Gastroesophageal sphincter (tissue), 4 donors: ENCODE results near the gene COBLL1. TPM values are rescaled to one million over a fixed set of nuclear protein-coding genes. Genes with fewer than 3 reads are reported as not detected.

Experiments
- ATAC-seq: fragments of 150-250 bp; one replicate; pipeline ENCODE4 v1.9.1; 2016; ENCODE audit warnings: mild to moderate bottlenecking, moderate library complexity
- H3K27ac ChIP-seq, 4 donors: fragments of 200-600 bp; sonication (generic) in 3 of 4; 1 replicate in 3 of 4; 2 replicates in 1 of 4; pipeline ENCODE4 v1.5.1; 2016 to 2019
- H3K27me3 ChIP-seq: fragments of 200-600 bp; sonication (generic); one replicate; pipeline ENCODE4 v1.5.1; 2019
- H3K36me3 ChIP-seq, 2 donors: fragments of 200-600 bp; sonication (generic); one replicate each; pipeline ENCODE4 v1.5.1; 2019; ENCODE audit warnings: control low read depth in 1 of 2
- H3K4me1 ChIP-seq, 3 donors: fragments of 200-600 bp; sonication (generic); 1 replicate in 2 of 3; 2 replicates in 1 of 3; pipeline ENCODE4 v1.5.1; 2016 to 2019; ENCODE audit warnings: control low read depth in 2 of 3
- H3K4me3 ChIP-seq, 2 donors: fragments of 200-600 bp; sonication (generic); one replicate each; pipeline ENCODE4 v1.5.1; 2019; ENCODE audit warnings: mild to moderate bottlenecking in 1 of 2, moderate library complexity in 1 of 2
- H3K9me3 ChIP-seq, 3 donors: fragments of 200-600 bp; sonication (generic); one replicate each; pipeline ENCODE4 v1.5.1; 2017 to 2019; ENCODE audit warnings: control low read depth in 2 of 3
- EP300 ChIP-seq: sonication (generic); formaldehyde crosslinking; IDR thresholded peaks from one replicate; pipeline ENCODE4 v1.6.1; 2017; ENCODE audit warnings: antibody characterized with exemption, mild to moderate bottlenecking
- POLR2A ChIP-seq, 2 donors: fragments of 450-650 bp; IDR thresholded peaks; one replicate each; pipeline ENCODE4 v1.6.1; 2017; ENCODE audit warnings: antibody characterized with exemption in 2 of 2, mild to moderate bottlenecking in 2 of 2, moderate library complexity in 1 of 2
- POLR2AphosphoS5 ChIP-seq: sonication (generic); formaldehyde crosslinking; IDR thresholded peaks from one replicate; pipeline ENCODE4 v1.6.1; 2017; ENCODE audit warnings: antibody characterized with exemption
- WGBS, 2 donors: methylation state at CpG; one replicate each; pipeline ENCODE4 v1.1.5; 2018; ENCODE audit warnings: low coverage in 1 of 2; 5-methylcytosine and 5-hydroxymethylcytosine counted together
- total RNA-seq, 4 donors: library from RNA; depleted of rRNA; stranded (reverse); fragments of >200 nt; gene quantifications; one replicate each; pipeline ENCODE4 v1.1.0, GENCODE V29; 2016
- TF ChIP-seq, protein P1 (sequence below), 4 experiments: fragments of 200-600 bp in 2 of 4; fragments of 450-650 bp in 2 of 4; sonication (generic) in 1 of 4; IDR thresholded peaks; one replicate each; pipeline ENCODE4 v1.5.1; 2017 to 2019; ENCODE audit warnings: antibody characterized with exemption in 4 of 4, mild to moderate bottlenecking in 2 of 4, moderate library complexity in 2 of 4

Gene COBLL1
- total RNA-seq, 4 donors from 2014 or later = 25.7 to 71.6 (median 56.6) TPM

DNA sequence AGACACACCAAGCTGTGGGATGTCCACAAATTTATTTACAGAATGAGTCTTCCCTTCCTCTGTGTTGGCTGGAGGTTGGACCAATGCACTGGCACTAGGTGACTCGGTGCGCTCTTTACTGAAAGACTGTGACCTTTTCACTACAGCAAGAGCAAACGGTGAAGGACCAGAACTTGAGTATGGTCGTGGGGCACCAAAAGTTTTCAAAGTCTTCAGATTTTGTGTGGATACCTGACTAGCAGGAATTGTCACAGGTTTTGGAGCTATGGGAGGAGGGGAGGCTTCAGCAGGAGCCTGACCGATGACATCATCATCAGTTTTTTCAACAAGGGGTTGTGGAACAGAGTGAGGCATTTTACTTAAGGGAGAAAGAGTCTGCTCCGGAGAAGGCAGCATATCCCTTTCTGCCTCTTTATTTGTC, 147.3 kb downstream of the COBLL1 start:
- 74 to 90% methylated on average over 2 to 3 of the region's 6 CpGs for WGBS, 2 donors
- Histone ChIP-seq H3K27ac (peak overlapping the region in 3 of 4 donors; percentile 52 to 65 (median 57)), H3K4me1 (peaks cover 0 to 47% (median 8%) of the 10 kb centered on the region in 3 donors)

DNA sequence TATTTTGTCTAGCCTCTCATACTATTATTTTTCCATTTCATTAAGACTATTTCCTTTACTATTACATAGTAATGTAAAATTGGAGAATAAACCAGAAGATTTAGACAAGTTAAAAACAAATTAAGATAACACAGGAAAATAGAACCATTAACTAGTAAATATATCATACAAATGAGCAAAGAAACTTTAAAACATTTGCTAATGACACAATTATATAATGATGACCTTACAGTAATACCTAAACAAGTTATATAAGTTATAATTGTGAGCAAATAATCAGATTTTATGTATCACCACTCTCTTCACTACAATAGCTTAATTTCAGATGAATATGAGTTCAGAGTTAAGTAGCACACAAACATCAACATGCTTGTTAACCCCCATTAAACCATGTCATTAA, 147.8 kb downstream of the COBLL1 start:
- Histone ChIP-seq H3K27ac (peak overlapping the region in 3 of 4 donors; percentile 52 to 65 (median 57)), H3K27me3 (no peaks in the 10 kb centered on the region), H3K4me3 (no peak overlapping the region), H3K9me3 (no peaks in the 10 kb centered on the region), H3K4me1 (peaks cover 0 to 50% (median 8%) of the 10 kb centered on the region in 3 donors), H3K36me3 (peaks cover 0 to 38% of the 10 kb centered on the region in 2 donors)
- no peak for ATAC-seq
- TF ChIP-seq, protein P1, sequence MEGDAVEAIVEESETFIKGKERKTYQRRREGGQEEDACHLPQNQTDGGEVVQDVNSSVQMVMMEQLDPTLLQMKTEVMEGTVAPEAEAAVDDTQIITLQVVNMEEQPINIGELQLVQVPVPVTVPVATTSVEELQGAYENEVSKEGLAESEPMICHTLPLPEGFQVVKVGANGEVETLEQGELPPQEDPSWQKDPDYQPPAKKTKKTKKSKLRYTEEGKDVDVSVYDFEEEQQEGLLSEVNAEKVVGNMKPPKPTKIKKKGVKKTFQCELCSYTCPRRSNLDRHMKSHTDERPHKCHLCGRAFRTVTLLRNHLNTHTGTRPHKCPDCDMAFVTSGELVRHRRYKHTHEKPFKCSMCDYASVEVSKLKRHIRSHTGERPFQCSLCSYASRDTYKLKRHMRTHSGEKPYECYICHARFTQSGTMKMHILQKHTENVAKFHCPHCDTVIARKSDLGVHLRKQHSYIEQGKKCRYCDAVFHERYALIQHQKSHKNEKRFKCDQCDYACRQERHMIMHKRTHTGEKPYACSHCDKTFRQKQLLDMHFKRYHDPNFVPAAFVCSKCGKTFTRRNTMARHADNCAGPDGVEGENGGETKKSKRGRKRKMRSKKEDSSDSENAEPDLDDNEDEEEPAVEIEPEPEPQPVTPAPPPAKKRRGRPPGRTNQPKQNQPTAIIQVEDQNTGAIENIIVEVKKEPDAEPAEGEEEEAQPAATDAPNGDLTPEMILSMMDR (IDR thresholded peaks at IDR 0.05) = no peak
- TF ChIP-seq EP300 (no peak), POLR2AphosphoS5 (no peak), POLR2A (IDR thresholded peaks at IDR 0.05) (no peak)

More for the DNA sequence above, 147.3 kb downstream of the COBLL1 start:
- Histone ChIP-seq H3K36me3 (peaks cover 0 to 43% of the 10 kb centered on the region in 2 donors), H3K27me3 (no peaks in the 10 kb centered on the region), H3K4me3 (no peak overlapping the region), H3K9me3 (no peaks in the 10 kb centered on the region)
- ATAC-seq = no peak
- no peak for TF ChIP-seq POLR2AphosphoS5
- no peak for TF ChIP-seq EP300
- TF ChIP-seq, protein P1 (IDR thresholded peaks at IDR 0.05) = no peak
- TF ChIP-seq POLR2A (IDR thresholded peaks at IDR 0.05) = no peak

DNA sequence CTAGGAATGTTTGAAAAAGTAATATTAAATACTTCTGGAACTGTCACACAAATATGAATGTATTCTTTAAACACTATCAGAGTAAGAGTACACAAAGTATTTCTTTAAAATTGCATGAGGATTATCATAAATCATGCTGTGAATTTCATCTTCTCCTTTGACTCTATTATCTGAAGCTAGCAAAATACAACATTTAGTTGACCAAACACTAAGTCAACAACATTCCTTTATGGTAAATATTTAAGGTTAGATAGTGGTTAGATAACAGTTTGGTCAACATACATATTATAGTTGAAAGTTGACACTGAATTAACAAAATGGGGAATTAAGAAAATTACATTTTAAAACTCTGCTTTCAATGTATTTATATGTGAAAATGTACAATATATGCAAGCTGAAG, 148.2 kb downstream of the COBLL1 start:
- Histone ChIP-seq H3K4me3 (no peak overlapping the region), H3K9me3 (no peaks in the 10 kb centered on the region), H3K27ac (peak overlapping the region in 1 of 4 donors; percentile 57), H3K36me3 (peaks cover 0 to 34% of the 10 kb centered on the region in 2 donors), H3K4me1 (peaks cover 0 to 51% (median 8%) of the 10 kb centered on the region in 3 donors), H3K27me3 (no peaks in the 10 kb centered on the region)
- ATAC-seq = no peak
- no peak for TF ChIP-seq POLR2AphosphoS5
- TF ChIP-seq, protein P1 (IDR thresholded peaks at IDR 0.05) = no peak
- TF ChIP-seq POLR2A (IDR thresholded peaks at IDR 0.05) = no peak
- no peak for TF ChIP-seq EP300

DNA sequence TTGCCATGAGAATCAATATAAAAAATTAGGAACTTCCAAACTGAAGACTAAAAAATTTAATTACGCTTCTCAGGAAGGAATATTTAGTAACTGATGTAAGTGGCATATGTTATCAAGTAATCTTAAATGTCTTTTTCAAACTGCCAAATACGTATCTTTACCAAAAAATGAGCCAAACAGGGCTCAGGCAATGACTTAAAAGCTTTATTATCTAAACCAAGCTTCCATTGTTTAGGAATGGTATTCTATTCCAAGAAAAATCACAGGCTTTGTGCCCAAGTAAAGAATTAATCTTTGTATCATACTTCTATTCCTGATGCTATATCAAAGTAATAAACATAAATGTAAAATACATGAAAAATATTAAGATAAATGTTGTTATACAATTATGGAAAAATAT, 148.7 kb downstream of the COBLL1 start:
- Histone ChIP-seq H3K9me3 (no peaks in the 10 kb centered on the region), H3K4me1 (peaks cover 0 to 51% (median 8%) of the 10 kb centered on the region in 3 donors), H3K36me3 (peaks cover 0 to 34% of the 10 kb centered on the region in 2 donors), H3K4me3 (no peak overlapping the region), H3K27me3 (no peaks in the 10 kb centered on the region), H3K27ac (peak overlapping the region in 3 of 4 donors; percentile 5 to 57 (median 29))
- 3 to 33% methylated on average over 2 of the region's 2 CpGs for WGBS, 2 donors
- TF ChIP-seq POLR2AphosphoS5 (no peak), POLR2A (IDR thresholded peaks at IDR 0.05) (no peak), EP300 (no peak)
- TF ChIP-seq, protein P1 (IDR thresholded peaks at IDR 0.05) = no peak
- ATAC-seq = no peak

- no peak for ATAC-seq
These were observed 149.5 kb downstream of the COBLL1 start for GRCh38 chr2:164692114-164692513.

More at GRCh38 chr2:164692114-164692513, 149.5 kb downstream of the COBLL1 start:
- Histone ChIP-seq H3K36me3 (peaks cover 0 to 41% of the 10 kb centered on the region in 2 donors), H3K27me3 (no peaks in the 10 kb centered on the region), H3K4me3 (no peak overlapping the region), H3K4me1 (peaks cover 0 to 51% (median 8%) of the 10 kb centered on the region in 3 donors), H3K9me3 (no peaks in the 10 kb centered on the region), H3K27ac (peak overlapping the region in 3 of 4 donors; percentile 5 to 57 (median 29))
- WGBS, 2 donors = 33 to 37% methylated on average over 3 of the region's 3 CpGs
- no peak for TF ChIP-seq POLR2A (IDR thresholded peaks at IDR 0.05)
- TF ChIP-seq, protein P1 (IDR thresholded peaks at IDR 0.05) = no peak
- no peak for TF ChIP-seq POLR2AphosphoS5
- TF ChIP-seq EP300 = no peak
